Esophagus mucosa (tissue), 1 donor: ENCODE results near the gene ING3. TPM values are rescaled to one million over a fixed set of nuclear protein-coding genes. Genes with fewer than 3 reads are reported as not detected.
"Not testable (repeated sequence)": the region's sequence is repeated elsewhere in the genome, so short reads cannot be mapped to it uniquely, and the experiment has no call there.

Experiments used
- ATAC-seq: fragments of 200-7000 bp; cut with Tn5 transposase; one replicate; pipeline ENCODE4 v1.9.1; 2020
- total RNA-seq: library from RNA; stranded (reverse); gene quantifications from one replicate; pipeline ENCODE4 v1.2.4, GENCODE V29; 2023
- donor health status: DM: yes; HTN: yes; CAD: no.

ING3 gene
- total RNA-seq, 1 donor from 2014 or later = 9.0 TPM

GRCh38 chr7:120951309-120951699 is 727 bp downstream of the ING3 start:
- no peak for ATAC-seq

- no peak for ATAC-seq
Measured at GRCh38 chr7:120951826-120952225, 1.2 kb downstream of the ING3 start.

- no peak for ATAC-seq
Measured at GRCh38 chr7:120955577-120956149, 5.1 kb downstream of the ING3 start.

GRCh38 chr7:120959929-120960484 is 9.4 kb downstream of the ING3 start:
- ATAC-seq = no peak

GRCh38 chr7:120960714-120961113 is 10.1 kb downstream of the ING3 start:
- ATAC-seq = no peak

GRCh38 chr7:120961638-120962173 is 11.1 kb downstream of the ING3 start:
- ATAC-seq = no peak

- no peak for ATAC-seq
Measured at GRCh38 chr7:120964088-120964487, 13.5 kb downstream of the ING3 start.

GRCh38 chr7:120966961-120967360 is 16.4 kb downstream of the ING3 start:
- no peak for ATAC-seq

- ATAC-seq = no peak
Measured at GRCh38 chr7:120973849-120974248, 23.3 kb downstream of the ING3 start.

- ATAC-seq = no peak
Measured at GRCh38 chr7:120979765-120980499, 29.4 kb downstream of the ING3 start.

GRCh38 chr7:120981117-120981516 is 30.5 kb downstream of the ING3 start:
- ATAC-seq = no peak

GRCh38 chr7:120981888-120982615 is 31.5 kb downstream of the ING3 start:
- no peak for ATAC-seq

GRCh38 chr7:120983592-120983991 is 33.0 kb downstream of the ING3 start:
- not testable (repeated sequence) for ATAC-seq

- no peak for ATAC-seq
Measured at GRCh38 chr7:120984406-120984805, 33.8 kb downstream of the ING3 start.

GRCh38 chr7:120985130-120985758 is 34.7 kb downstream of the ING3 start:
- ATAC-seq = no peak

GRCh38 chr7:120985839-120986238 is 35.3 kb downstream of the ING3 start:
- ATAC-seq = no peak

GRCh38 chr7:120986650-120987049 is 36.1 kb downstream of the ING3 start:
- no peak for ATAC-seq

- no peak for ATAC-seq
Measured at GRCh38 chr7:120987280-120987679, 36.7 kb downstream of the ING3 start.

GRCh38 chr7:120987683-120988590 is 37.4 kb downstream of the ING3 start:
- peak; percentile 97 for ATAC-seq

- ATAC-seq = peak; percentile 77
Measured at GRCh38 chr7:120988591-120989256, 38.1 kb downstream of the ING3 start, which contains the start of gene CPED1. Gene CPED1 (plus strand): TSS chr7:120988711. CDS start chr7:120989622, 911 bp downstream.
